Measurements from ENCODE around the gene HTR3D.
"Not testable (repeated sequence)": the region's sequence is repeated elsewhere in the genome, so short reads cannot be mapped to it uniquely, and the experiment has no call there.

HTR3D gene

GRCh38 chr3:184071142-184071541 is 39.6 kb downstream of the HTR3D start:
- DNase-seq, result not testable (repeated sequence)

DNA sequence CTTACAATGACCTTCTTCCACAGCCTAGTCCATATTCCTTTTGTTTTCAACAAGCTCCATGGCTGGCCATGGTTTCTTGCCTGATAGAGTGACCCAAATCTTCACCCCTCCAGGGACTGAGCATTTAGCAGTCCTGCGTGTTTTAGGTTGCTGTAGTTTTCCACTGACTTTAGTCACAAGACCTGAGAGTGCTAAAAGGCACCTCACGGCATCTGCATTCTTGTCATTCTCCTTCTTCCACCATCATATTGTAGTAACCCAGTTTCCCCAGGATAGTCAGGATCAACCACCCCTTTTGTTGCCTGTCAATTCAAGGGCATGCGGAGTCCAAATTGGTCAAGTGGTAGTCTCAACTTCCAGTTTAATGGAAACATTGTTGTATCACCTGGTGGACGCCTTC is 42.1 kb downstream of the HTR3D start:
- no peak for DNase-seq

DNA sequence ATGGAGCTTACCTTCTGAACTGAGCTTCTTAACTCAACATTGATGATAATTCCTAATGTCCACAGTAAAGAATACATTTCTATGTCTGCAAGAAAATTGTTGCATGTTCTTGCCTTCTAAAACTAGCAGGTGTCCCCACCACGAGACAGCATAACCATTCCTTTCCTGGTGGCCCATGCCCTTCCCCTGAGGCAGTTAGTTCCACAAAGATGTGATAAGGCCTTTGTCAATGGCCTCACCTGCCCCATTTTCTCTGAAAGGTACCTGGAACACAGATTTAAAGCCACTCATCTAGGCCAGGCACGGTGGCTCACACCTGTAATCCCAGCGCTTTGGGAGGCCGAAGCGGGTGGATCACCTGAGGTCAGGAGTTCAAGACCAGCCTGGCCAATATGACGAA is 44.4 kb downstream of the HTR3D start:
- no peak for DNase-seq

GRCh38 chr3:184077881-184078280 is 46.3 kb downstream of the HTR3D start:
- no peak for DNase-seq

DNA sequence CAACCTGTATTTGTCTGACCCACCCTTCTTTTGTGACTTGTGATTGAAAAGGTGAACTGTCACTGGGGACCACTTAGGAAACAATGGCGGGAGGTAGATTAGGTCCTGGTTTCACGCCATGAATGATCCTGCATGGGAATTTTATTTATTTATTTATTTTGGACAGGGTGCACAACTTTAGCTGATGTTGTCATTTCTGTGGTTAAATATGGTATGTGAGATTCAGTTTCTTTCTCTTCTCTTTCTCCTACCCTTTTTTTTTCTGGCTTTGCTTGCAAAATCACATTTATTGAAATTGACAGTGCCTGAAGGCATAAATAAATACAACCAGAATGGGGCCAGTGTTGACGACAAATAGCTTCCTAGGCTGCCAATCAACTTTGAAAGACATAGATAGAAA is 47.3 kb downstream of the HTR3D start:
- DNase-seq, result no peak

DNA sequence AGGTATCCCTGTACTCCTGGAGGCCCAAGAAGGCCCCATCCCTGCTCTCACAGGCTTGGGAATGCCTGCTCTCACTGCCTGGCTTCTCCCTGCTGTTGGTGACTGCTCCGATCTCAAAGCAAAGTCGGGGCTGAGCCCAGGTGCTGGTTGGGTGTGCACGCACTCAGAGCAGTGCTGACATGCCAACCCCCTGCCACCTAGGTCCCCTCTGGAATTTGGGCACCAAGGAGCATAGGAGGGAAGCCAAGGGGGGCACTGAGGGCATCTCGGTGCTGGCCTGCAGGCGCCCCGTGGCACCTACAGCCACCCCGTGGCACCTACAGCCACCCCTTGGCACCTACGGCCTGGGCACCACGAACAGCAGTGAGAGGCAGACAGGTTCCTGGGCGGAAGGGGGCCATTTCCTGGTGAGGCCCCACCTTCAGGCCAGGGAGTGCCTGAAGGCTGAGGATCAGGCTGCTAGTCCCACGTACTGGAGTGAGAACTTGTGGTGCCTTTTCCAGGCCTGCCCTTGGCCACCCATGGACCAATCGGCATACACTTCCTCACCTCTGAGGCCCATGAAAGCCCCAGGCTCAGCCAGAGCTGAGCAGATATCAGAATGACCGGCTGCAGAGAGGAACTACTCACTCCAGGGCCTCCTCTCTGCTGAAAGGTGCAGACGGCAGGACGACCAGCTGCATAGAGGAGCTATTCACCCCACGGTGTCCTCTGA is 49.7 kb downstream of the HTR3D start:
- DNase-seq, result no peak

- no peak for DNase-seq
Measured at GRCh38 chr3:184082034-184082433, 50.5 kb downstream of the HTR3D start.

- DNase-seq, result no peak
Measured at GRCh38 chr3:184082465-184082864, 50.9 kb downstream of the HTR3D start.

GRCh38 chr3:184085389-184085852 is 53.9 kb downstream of the HTR3D start:
- no peak for DNase-seq
